ENCODE measurements around the gene DNAH17. TPM values are rescaled to one million over a fixed set of nuclear protein-coding genes. Genes with fewer than 3 reads are reported as not detected.

Gene DNAH17
- total RNA-seq, 1 experiment from 2014 or later: 0.11 TPM

DNA sequence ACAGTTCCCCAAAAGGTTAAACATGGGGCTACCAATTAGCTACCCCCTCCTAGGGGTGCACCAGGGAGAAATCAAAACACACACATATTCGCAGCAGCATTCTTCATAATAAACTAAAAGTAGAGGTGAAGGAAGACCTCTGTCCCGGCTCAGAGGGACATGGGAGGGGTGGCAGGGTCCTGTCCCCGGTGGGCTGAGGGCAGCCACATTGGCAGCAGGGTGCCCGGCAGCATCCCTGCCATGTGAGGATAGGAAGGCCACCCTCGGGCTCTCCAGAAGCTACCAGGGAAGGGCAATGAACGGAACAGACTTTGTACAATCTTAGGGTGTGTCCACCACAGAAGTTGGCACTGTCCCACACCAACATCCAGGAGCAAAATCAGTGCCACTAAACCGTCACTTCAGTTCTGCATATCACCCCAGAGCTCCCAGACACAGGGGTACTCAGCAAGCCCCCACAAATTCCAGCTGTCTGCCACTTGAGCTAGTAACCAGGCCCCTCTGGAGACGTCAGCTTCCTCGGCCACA is 3.1 kb upstream of the DNAH17 start:
- intact Hi-C loops (cut with micrococcal nuclease; ENCODE audit: unreplicated experiment): no loop called here
- no TSS peak for BruUV-seq (replicated peaks)
- Histone ChIP-seq H3K27me3 (replicated peaks; ENCODE audit: insufficient read depth, low read depth, low read length, poor library complexity) (no peaks in the 10 kb centered on the region), H3K36me3 (ENCODE audit: insufficient read depth, low read length, poor library complexity, severe bottlenecking) (no peaks in the 10 kb centered on the region), H3K9me3 (ENCODE audit: low read depth, low read length, poor library complexity, severe bottlenecking) (no peaks in the 10 kb centered on the region), H3K4me3 (ENCODE audit: low read depth, low read length, poor library complexity, severe bottlenecking) (no peak overlapping the region), H3K27ac (ENCODE audit: low read depth, low read length, poor library complexity, severe bottlenecking) (no peak overlapping the region), H3K4me1 (ENCODE audit: insufficient read depth, low read length, poor library complexity, severe bottlenecking) (no peaks in the 10 kb centered on the region)
- CTCF ChIA-PET: no interaction called here
- TF ChIP-seq, protein P1, sequence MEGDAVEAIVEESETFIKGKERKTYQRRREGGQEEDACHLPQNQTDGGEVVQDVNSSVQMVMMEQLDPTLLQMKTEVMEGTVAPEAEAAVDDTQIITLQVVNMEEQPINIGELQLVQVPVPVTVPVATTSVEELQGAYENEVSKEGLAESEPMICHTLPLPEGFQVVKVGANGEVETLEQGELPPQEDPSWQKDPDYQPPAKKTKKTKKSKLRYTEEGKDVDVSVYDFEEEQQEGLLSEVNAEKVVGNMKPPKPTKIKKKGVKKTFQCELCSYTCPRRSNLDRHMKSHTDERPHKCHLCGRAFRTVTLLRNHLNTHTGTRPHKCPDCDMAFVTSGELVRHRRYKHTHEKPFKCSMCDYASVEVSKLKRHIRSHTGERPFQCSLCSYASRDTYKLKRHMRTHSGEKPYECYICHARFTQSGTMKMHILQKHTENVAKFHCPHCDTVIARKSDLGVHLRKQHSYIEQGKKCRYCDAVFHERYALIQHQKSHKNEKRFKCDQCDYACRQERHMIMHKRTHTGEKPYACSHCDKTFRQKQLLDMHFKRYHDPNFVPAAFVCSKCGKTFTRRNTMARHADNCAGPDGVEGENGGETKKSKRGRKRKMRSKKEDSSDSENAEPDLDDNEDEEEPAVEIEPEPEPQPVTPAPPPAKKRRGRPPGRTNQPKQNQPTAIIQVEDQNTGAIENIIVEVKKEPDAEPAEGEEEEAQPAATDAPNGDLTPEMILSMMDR (conservative IDR thresholded peaks at IDR 0.05; ENCODE audit: low read depth, low read length): no peak
- TF ChIP-seq EZH2 (IDR thresholded peaks at IDR 0.05; ENCODE audit: borderline replicate concordance, low read depth, low read length, poor library complexity, severe bottlenecking): no peak
- POLR2A ChIA-PET (ENCODE audit: low non-redundant PET): no interaction called here
- no peak for DNase-seq (ENCODE audit: low spot score)

GRCh38 chr17:78576389-78577112 is 645 bp downstream of the DNAH17 start:
- intact Hi-C loops (cut with micrococcal nuclease; ENCODE audit: unreplicated experiment): no loop called here
- no peak for DNase-seq (ENCODE audit: low spot score)
- CTCF ChIA-PET: no interaction called here
- H3K27me3 ChIP-seq (replicated peaks; ENCODE audit: insufficient read depth, low read depth, low read length, poor library complexity): no peaks in the 10 kb centered on the region
- no peaks in the 10 kb centered on the region for H3K4me1 ChIP-seq (ENCODE audit: insufficient read depth, low read length, poor library complexity, severe bottlenecking)
- no peaks in the 10 kb centered on the region for H3K36me3 ChIP-seq (ENCODE audit: insufficient read depth, low read length, poor library complexity, severe bottlenecking)
- no peaks in the 10 kb centered on the region for H3K9me3 ChIP-seq (ENCODE audit: low read depth, low read length, poor library complexity, severe bottlenecking)
- POLR2A ChIA-PET (ENCODE audit: low non-redundant PET): no interaction called here
- no peak overlapping the region for H3K4me3 ChIP-seq (ENCODE audit: low read depth, low read length, poor library complexity, severe bottlenecking)
- BruUV-seq (replicated peaks): no TSS peak
- TF ChIP-seq EZH2 (IDR thresholded peaks at IDR 0.05; ENCODE audit: borderline replicate concordance, low read depth, low read length, poor library complexity, severe bottlenecking): no peak
- TF ChIP-seq, protein P1 (conservative IDR thresholded peaks at IDR 0.05; ENCODE audit: low read depth, low read length): no peak
- no peak overlapping the region for H3K27ac ChIP-seq (ENCODE audit: low read depth, low read length, poor library complexity, severe bottlenecking)

GRCh38 chr17:78575899-78576298 is 1.3 kb downstream of the DNAH17 start:
- intact Hi-C loops (cut with micrococcal nuclease; ENCODE audit: unreplicated experiment): no loop called here
- H3K36me3 ChIP-seq (ENCODE audit: insufficient read depth, low read length, poor library complexity, severe bottlenecking): no peaks in the 10 kb centered on the region
- DNase-seq (ENCODE audit: low spot score): no peak
- H3K27ac ChIP-seq (ENCODE audit: low read depth, low read length, poor library complexity, severe bottlenecking): no peak overlapping the region
- ChIA-PET CTCF (no interaction called here), POLR2A (ENCODE audit: low non-redundant PET) (no interaction called here)
- no peak overlapping the region for H3K4me3 ChIP-seq (ENCODE audit: low read depth, low read length, poor library complexity, severe bottlenecking)
- no TSS peak for BruUV-seq (replicated peaks)
- TF ChIP-seq, protein P1 (conservative IDR thresholded peaks at IDR 0.05; ENCODE audit: low read depth, low read length): no peak
- no peak for TF ChIP-seq EZH2 (IDR thresholded peaks at IDR 0.05; ENCODE audit: borderline replicate concordance, low read depth, low read length, poor library complexity, severe bottlenecking)
- H3K27me3 ChIP-seq (replicated peaks; ENCODE audit: insufficient read depth, low read depth, low read length, poor library complexity): no peaks in the 10 kb centered on the region
- no peaks in the 10 kb centered on the region for H3K4me1 ChIP-seq (ENCODE audit: insufficient read depth, low read length, poor library complexity, severe bottlenecking)
- no peaks in the 10 kb centered on the region for H3K9me3 ChIP-seq (ENCODE audit: low read depth, low read length, poor library complexity, severe bottlenecking)
